Memory B cell (primary cell): Measurements from ENCODE around the gene PIP5K1A.

Source experiments
- ATAC-seq: fragments of 150-1000 bp; cut with Tn5 transposase; 2 replicates; pipeline ENCODE4 v1.10.0; 2021; ENCODE audit warnings: low read depth, mild to moderate bottlenecking, moderate library complexity
- DNase-seq, 2 donors: peaks; one replicate each; pipeline ENCODE4 v3.0.0; 2022; ENCODE audit warnings: low spot score in 2 of 2
- H3K27ac Mint-ChIP-seq: one replicate; pipeline ENCODE4 v1.8.0; 2022; ENCODE audit warnings: mild to moderate bottlenecking, moderate library complexity, mixed read lengths
- H3K27me3 Mint-ChIP-seq: one replicate; pipeline ENCODE4 v1.8.0; 2022; ENCODE audit warnings: mixed read lengths
- H3K36me3 Mint-ChIP-seq: one replicate; pipeline ENCODE4 v1.8.0; 2022; ENCODE audit warnings: mild to moderate bottlenecking, mixed read lengths
- H3K4me1 Mint-ChIP-seq: one replicate; pipeline ENCODE4 v1.8.0; 2022; ENCODE audit warnings: mixed read lengths
- H3K4me3 Mint-ChIP-seq: one replicate; pipeline ENCODE4 v1.8.0; 2022; ENCODE audit warnings: mild to moderate bottlenecking, moderate library complexity, mixed read lengths
- H3K9me3 Mint-ChIP-seq: one replicate; pipeline ENCODE4 v1.8.0; 2022; ENCODE audit warnings: mixed read lengths

The PIP5K1A gene

GRCh38 chr1:151198254-151199127 lies at the start of gene PIP5K1A:
Gene PIP5K1A, plus strand, starts transcription at chr1:151198552. Its CDS starts 445 bp downstream, at chr1:151198997.
- H3K36me3 Mint-ChIP-seq: no peaks in the 10 kb centered on the region
- peak within 1 kb of the TSS; percentile 94 for H3K4me3 Mint-ChIP-seq
- DNase-seq (peak; percentile 93 to 95), ATAC-seq (peak; percentile 92)
- H3K9me3 Mint-ChIP-seq: no peaks in the 10 kb centered on the region
- H3K27me3 Mint-ChIP-seq: no peaks in the 10 kb centered on the region
- H3K27ac Mint-ChIP-seq: peak within 1 kb of the TSS; percentile 96
- peaks cover 23% of the 10 kb centered on the region for H3K4me1 Mint-ChIP-seq

GRCh38 chr1:151156515-151156819 lies 41.9 kb upstream of the PIP5K1A start, which contains the start of gene TNFAIP8L2:
Gene TNFAIP8L2, plus strand, starts transcription at chr1:151156649. Its CDS starts 2,049 bp downstream, at chr1:151158698.
- peak within 1 kb of the TSS; percentile 99 for H3K4me3 Mint-ChIP-seq
- DNase-seq (peak; percentile 48 to 53), ATAC-seq (peak; percentile 89)

GRCh38 chr1:151157067-151157531 lies 41.3 kb upstream of the PIP5K1A start:
- Mint-ChIP-seq H3K27me3 (no peaks in the 10 kb centered on the region), H3K9me3 (no peaks in the 10 kb centered on the region), H3K27ac (peak overlapping the region; percentile 84), H3K36me3 (peaks cover 13% of the 10 kb centered on the region), H3K4me3 (peak overlapping the region; percentile 99), H3K4me1 (peaks cover 26% of the 10 kb centered on the region)
- DNase-seq (no peak), ATAC-seq (no peak)

More at GRCh38 chr1:151156515-151156819, 41.9 kb upstream of the PIP5K1A start, which contains the start of gene TNFAIP8L2:
- peak within 1 kb of the TSS; percentile 84 for H3K27ac Mint-ChIP-seq
- no peaks in the 10 kb centered on the region for H3K9me3 Mint-ChIP-seq
- peaks cover 12% of the 10 kb centered on the region for H3K36me3 Mint-ChIP-seq
- no peaks in the 10 kb centered on the region for H3K27me3 Mint-ChIP-seq
- H3K4me1 Mint-ChIP-seq: peaks cover 26% of the 10 kb centered on the region

- DNase-seq: no peak
- Mint-ChIP-seq H3K4me3 (peak overlapping the region; percentile 80), H3K27ac (no peak overlapping the region), H3K4me1 (peaks cover 30% of the 10 kb centered on the region), H3K36me3 (peaks cover 16% of the 10 kb centered on the region), H3K27me3 (no peaks in the 10 kb centered on the region), H3K9me3 (no peaks in the 10 kb centered on the region)
- ATAC-seq: no peak
Observed at GRCh38 chr1:151158326-151158725, 40.0 kb upstream of the PIP5K1A start.

- DNase-seq (no peak), ATAC-seq (no peak)
- Mint-ChIP-seq H3K4me3 (no peak overlapping the region), H3K9me3 (no peaks in the 10 kb centered on the region), H3K4me1 (peaks cover 30% of the 10 kb centered on the region), H3K27ac (peak overlapping the region; percentile 13), H3K36me3 (peaks cover 16% of the 10 kb centered on the region), H3K27me3 (no peaks in the 10 kb centered on the region)
Observed at GRCh38 chr1:151158751-151159251, 39.6 kb upstream of the PIP5K1A start.

GRCh38 chr1:151159373-151159772 lies 39.0 kb upstream of the PIP5K1A start:
- ATAC-seq (no peak), DNase-seq (no peak)
- H3K27me3 Mint-ChIP-seq: no peaks in the 10 kb centered on the region
- H3K9me3 Mint-ChIP-seq: no peaks in the 10 kb centered on the region
- H3K27ac Mint-ChIP-seq: peak overlapping the region; percentile 13
- peaks cover 30% of the 10 kb centered on the region for H3K4me1 Mint-ChIP-seq
- H3K36me3 Mint-ChIP-seq: peaks cover 16% of the 10 kb centered on the region
- peak overlapping the region; percentile 44 for H3K4me3 Mint-ChIP-seq

GRCh38 chr1:151164732-151165280 lies 33.5 kb upstream of the PIP5K1A start:
- Mint-ChIP-seq H3K4me1 (peaks cover 23% of the 10 kb centered on the region), H3K36me3 (peaks cover 20% of the 10 kb centered on the region), H3K9me3 (no peaks in the 10 kb centered on the region), H3K27ac (no peak overlapping the region), H3K27me3 (no peaks in the 10 kb centered on the region), H3K4me3 (peak overlapping the region; percentile 95)
- DNase-seq (no peak), ATAC-seq (no peak)

- Mint-ChIP-seq H3K36me3 (peaks cover 20% of the 10 kb centered on the region), H3K27ac (peak overlapping the region; percentile 84), H3K4me1 (peaks cover 23% of the 10 kb centered on the region), H3K4me3 (peak overlapping the region; percentile 95), H3K27me3 (no peaks in the 10 kb centered on the region), H3K9me3 (no peaks in the 10 kb centered on the region)
- DNase-seq: no peak
- peak; percentile 2 for ATAC-seq
Observed at GRCh38 chr1:151165281-151165737, 33.0 kb upstream of the PIP5K1A start.

GRCh38 chr1:151165738-151166504 lies 32.4 kb upstream of the PIP5K1A start, which contains the start of the genes LYSMD1 and SCNM1:
Gene LYSMD1, minus strand, starts transcription at chr1:151165902. Its CDS starts 644 bp downstream, at chr1:151165258.
Gene SCNM1, plus strand, starts transcription at chr1:151166144. Its CDS starts 9 bp downstream, at chr1:151166153.
- H3K27me3 Mint-ChIP-seq: no peaks in the 10 kb centered on the region
- H3K4me1 Mint-ChIP-seq: peaks cover 21% of the 10 kb centered on the region
- H3K4me3 Mint-ChIP-seq: peak within 1 kb of the TSS; percentile 95
- DNase-seq: peak; percentile 86 to 93
- peak; percentile 96 for ATAC-seq
- H3K9me3 Mint-ChIP-seq: no peaks in the 10 kb centered on the region
- peak within 1 kb of the TSS; percentile 84 for H3K27ac Mint-ChIP-seq
- H3K36me3 Mint-ChIP-seq: peaks cover 20% of the 10 kb centered on the region

- no peaks in the 10 kb centered on the region for H3K27me3 Mint-ChIP-seq
- no peaks in the 10 kb centered on the region for H3K9me3 Mint-ChIP-seq
- H3K4me1 Mint-ChIP-seq: peaks cover 21% of the 10 kb centered on the region
- DNase-seq (no peak), ATAC-seq (no peak)
- H3K36me3 Mint-ChIP-seq: peaks cover 18% of the 10 kb centered on the region
- H3K4me3 Mint-ChIP-seq: peak overlapping the region; percentile 95
- H3K27ac Mint-ChIP-seq: peak overlapping the region; percentile 84
Observed at GRCh38 chr1:151166505-151166956, 31.8 kb upstream of the PIP5K1A start.

GRCh38 chr1:151167116-151167515 lies 31.2 kb upstream of the PIP5K1A start:
- Mint-ChIP-seq H3K27me3 (no peaks in the 10 kb centered on the region), H3K4me1 (peaks cover 21% of the 10 kb centered on the region), H3K36me3 (peaks cover 17% of the 10 kb centered on the region), H3K9me3 (no peaks in the 10 kb centered on the region), H3K4me3 (peak overlapping the region; percentile 95), H3K27ac (peak overlapping the region; percentile 84)
- DNase-seq (no peak), ATAC-seq (no peak)

GRCh38 chr1:151171190-151171589 lies 27.2 kb upstream of the PIP5K1A start:
- Mint-ChIP-seq H3K27ac (no peak overlapping the region), H3K9me3 (no peaks in the 10 kb centered on the region), H3K36me3 (peaks cover 25% of the 10 kb centered on the region), H3K4me3 (no peak overlapping the region), H3K4me1 (peaks cover 13% of the 10 kb centered on the region), H3K27me3 (no peaks in the 10 kb centered on the region)
- DNase-seq: no peak
- ATAC-seq: no peak

- H3K9me3 Mint-ChIP-seq: no peaks in the 10 kb centered on the region
- H3K4me3 Mint-ChIP-seq: no peak overlapping the region
- H3K27ac Mint-ChIP-seq: no peak overlapping the region
- DNase-seq (no peak), ATAC-seq (no peak)
- H3K4me1 Mint-ChIP-seq: no peaks in the 10 kb centered on the region
- peaks cover 34% of the 10 kb centered on the region for H3K36me3 Mint-ChIP-seq
- no peaks in the 10 kb centered on the region for H3K27me3 Mint-ChIP-seq
Observed at GRCh38 chr1:151175041-151175741, 23.2 kb upstream of the PIP5K1A start.
